SK-N-SH treated with all-trans-retinoic acid at 6 μM for 48 hours (cell line): Measurements from ENCODE around the gene KCNB1.

Source experiments
- CREB5 ChIP-seq: fragments of 250-450 bp; sonication (Bioruptor Pico); IDR thresholded peaks from 2 replicates; pipeline ENCODE4 v1.5.1; 2020; ENCODE audit warnings: low read depth, mild to moderate bottlenecking, moderate library complexity
- CSRNP3 ChIP-seq: fragments of 250-450 bp; sonication (Bioruptor Pico); IDR thresholded peaks from 2 replicates; pipeline ENCODE4 v1.5.1; 2021; ENCODE audit warnings: mild to moderate bottlenecking, moderate library complexity
- ESRRG ChIP-seq: fragments of 250-450 bp; sonication (Bioruptor Pico); IDR thresholded peaks from 2 replicates; pipeline ENCODE4 v1.6.1; 2021; ENCODE audit warnings: mild to moderate bottlenecking
- GLIS3 ChIP-seq: fragments of 250-450 bp; sonication (Bioruptor Pico); IDR thresholded peaks from 2 replicates; pipeline ENCODE4 v1.5.0; 2020; ENCODE audit warnings: mild to moderate bottlenecking, moderate library complexity
- OSR1 ChIP-seq: fragments of 250-450 bp; sonication (Bioruptor Pico); IDR thresholded peaks from 2 replicates; pipeline ENCODE4 v1.8.0; 2022; ENCODE audit warnings: moderate library complexity, mild to moderate bottlenecking, inconsistent platforms
- PATZ1 ChIP-seq: fragments of 250-450 bp; sonication (Bioruptor Pico); IDR thresholded peaks from 2 replicates; pipeline ENCODE4 v1.8.0; 2020; ENCODE audit warnings: mild to moderate bottlenecking, moderate library complexity, borderline replicate concordance
- POU6F1 ChIP-seq: fragments of 250-450 bp; sonication (Bioruptor Pico); IDR thresholded peaks from 2 replicates; pipeline ENCODE4 v1.8.0; 2021; ENCODE audit warnings: low read depth, mild to moderate bottlenecking, moderate library complexity, borderline replicate concordance
- PPARA ChIP-seq: fragments of 250-450 bp; sonication (Bioruptor Pico); IDR thresholded peaks from 2 replicates; pipeline ENCODE4 v1.5.0; 2020; ENCODE audit warnings: mild to moderate bottlenecking, borderline replicate concordance
- RARB ChIP-seq: fragments of 250-450 bp; sonication (Bioruptor Pico); IDR thresholded peaks from 2 replicates; pipeline ENCODE4 v1.8.0; 2021; ENCODE audit warnings: mild to moderate bottlenecking, moderate library complexity
- ZFP3 ChIP-seq: fragments of 250-450 bp; sonication (Bioruptor Pico); IDR thresholded peaks from 2 replicates; pipeline ENCODE4 v1.5.0; 2020; ENCODE audit warnings: mild to moderate bottlenecking, moderate library complexity
- ZFP30 ChIP-seq: fragments of 450-650 bp; formaldehyde crosslinking; IDR thresholded peaks from 2 replicates; pipeline ENCODE4 v1.5.0; 2022; ENCODE audit warnings: mild to moderate bottlenecking, moderate library complexity

- no peak for TF ChIP-seq PPARA
- TF ChIP-seq POU6F1 = no peak
- TF ChIP-seq RARB (CRISPR knock-in tag) = no peak
- no peak for TF ChIP-seq OSR1
- TF ChIP-seq CREB5 (CRISPR knock-in tag) = no peak
- TF ChIP-seq CSRNP3 = no peak
- no peak for TF ChIP-seq PATZ1 (CRISPR knock-in tag)
- TF ChIP-seq GLIS3 (CRISPR knock-in tag) = no peak
- TF ChIP-seq ZFP3 (CRISPR knock-in tag) = no peak
- no peak for TF ChIP-seq ESRRG (CRISPR knock-in tag)
- no peak for TF ChIP-seq ZFP30 (CRISPR knock-in tag)
Observed at GRCh38 chr20:49469060-49469459, 13.4 kb downstream of the KCNB1 start.
